Ovary (tissue), 9 donors: ENCODE measurements around the gene GAL3ST2. TPM values are rescaled to one million over a fixed set of nuclear protein-coding genes. Genes with fewer than 3 reads are reported as not detected.

Experiments
- DNase-seq, 5 donors: peaks; one replicate each; pipeline ENCODE4 v3.0.0-alpha.2; 2019 to 2020
- H3K27ac ChIP-seq, 2 donors: fragments of 200-600 bp; one replicate each; pipeline versions ENCODE4 v1.5.1 to v1.8.0; 2019 to 2022
- H3K27me3 ChIP-seq: fragments of 200-600 bp; one replicate; pipeline ENCODE4 v1.8.0; 2022
- H3K36me3 ChIP-seq: fragments of 200-600 bp; sonication (generic); one replicate; pipeline ENCODE4 v1.5.1; 2019
- H3K4me1 ChIP-seq: one replicate; pipeline ENCODE4 v1.8.1; 2013; ENCODE audit warnings: mild to moderate bottlenecking, moderate library complexity; ENCODE audit not compliant: insufficient read depth
- H3K4me3 ChIP-seq: fragments of 200-600 bp; sonication (generic); one replicate; pipeline ENCODE4 v1.5.1; 2017
- H3K9me3 ChIP-seq, 2 donors: fragments of 200-600 bp in 1 of 2; sonication (generic) in 1 of 2; one replicate each; pipeline versions ENCODE4 v1.5.1 to v1.8.1; 2013 to 2019; ENCODE audit warnings: mild to moderate bottlenecking in 1 of 2, moderate library complexity in 1 of 2
- EP300 ChIP-seq: sonication (generic); formaldehyde crosslinking; IDR thresholded peaks from one replicate; pipeline ENCODE4 v1.6.1; 2017; ENCODE audit warnings: antibody characterized with exemption
- POLR2A ChIP-seq: fragments of 450-650 bp; IDR thresholded peaks from one replicate; pipeline ENCODE4 v1.6.1; 2017; ENCODE audit warnings: antibody characterized with exemption, mild to moderate bottlenecking, moderate library complexity
- WGBS, 3 donors: extraction: QIAGEN DNeasy Blood & Tissue Kit in 1 of 3; methylation state at CpG; one replicate each; pipeline versions ENCODE4 v1.1.5 to v1.1.7; 2013 to 2017; 5-methylcytosine and 5-hydroxymethylcytosine counted together
- intact Hi-C, 4 donors: fragments of 100-400 bp; cut with DNase I; formaldehyde crosslinking; loops; one replicate each; pipeline versions ENCODE4 v1.11.0 to v1.15.1; 2022 to 2023
- polyA plus RNA-seq, 2 donors: library from polyadenylated mRNA; stranded (reverse); fragments of 200-250 nt in 1 of 2; fragments of 350-450 nt in 1 of 2; fragmentation: Illumina TruSeq in 1 of 2; extraction: RNeasy Lipid Tissue Mini Kit (QIAGEN cat#74804) in 1 of 2; gene quantifications; one replicate each; pipeline ENCODE4 v1.2.3, GENCODE V29; 2013 to 2014
- total RNA-seq, 7 donors: library from RNA; depleted of rRNA in 2 of 7; stranded (reverse); fragments of >200 nt in 2 of 7; fragmentation: NEBNext Ultra II Directional in 3 of 7; extraction: Animal tissue kit (Norgen Biotek cat#: 25700) in 3 of 7; gene quantifications; one replicate each; pipeline versions ENCODE4 v1.1.0 to v1.2.4, GENCODE V29; 2016 to 2023
- TF ChIP-seq, protein P1 (sequence below), 3 donors: fragments of 450-650 bp in 2 of 3; fragments of 200-600 bp in 1 of 3; IDR thresholded peaks; one replicate each; pipeline versions ENCODE4 v1.5.1 to v1.8.0; 2016 to 2022; ENCODE audit warnings: antibody characterized with exemption in 3 of 3, mild to moderate bottlenecking in 1 of 3
- donor health status: DM: no; HTN: no; CAD: no; lungs with moderate emphysema.
- donor health status: DM: no; HTN: no; CAD: no.
- donor health status: Bipolar disorder and iron deficiency.
- donor health status: DM: yes; HTN: yes; CAD: no.
- donor health status: DM: no; HTN: no; CAD: no.
- donor health status: DM: yes; HTN: yes; CAD: no.

Gene GAL3ST2
- total and polyA plus RNA-seq, 9 donors = 0.05 to 4.3 (median 0.57) TPM; not detected in 3

DNA sequence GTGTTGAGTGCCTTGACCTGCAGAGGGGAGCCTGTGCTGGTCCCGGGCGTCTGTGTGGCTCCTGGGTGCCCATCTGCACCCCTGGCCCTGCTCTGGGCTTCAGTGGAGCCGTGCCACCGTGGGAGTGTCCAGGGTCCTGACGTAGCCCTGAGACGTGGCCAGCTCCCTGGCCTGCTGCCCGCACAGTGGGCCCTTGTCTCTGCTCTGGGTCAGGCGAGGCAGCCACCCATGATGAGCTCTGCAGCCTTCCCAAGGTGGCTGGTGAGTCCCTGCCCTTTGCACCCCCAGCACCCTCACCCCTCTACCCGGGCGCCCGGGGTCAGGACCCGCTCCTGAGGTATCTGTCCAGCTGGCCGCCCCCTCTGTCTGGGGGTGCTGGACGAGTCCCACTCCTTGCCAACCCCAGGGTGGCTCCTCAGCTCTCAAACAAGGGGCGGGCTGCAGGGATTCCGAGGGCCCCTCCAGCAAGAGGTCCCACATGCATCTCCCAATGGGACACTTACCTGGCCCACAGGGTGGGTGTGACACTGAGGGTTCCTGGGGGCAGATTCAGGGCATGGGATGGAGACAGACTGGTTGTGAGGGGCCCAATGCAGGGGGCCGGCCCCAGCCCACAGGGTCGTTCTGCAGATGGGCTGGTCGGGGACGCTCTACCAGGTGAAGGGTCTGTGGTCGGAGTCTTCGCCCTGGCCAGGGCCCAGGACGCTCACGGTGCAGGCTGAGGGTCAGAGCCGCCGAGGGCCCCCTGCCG is 34.8 kb downstream of the GAL3ST2 start:
- Histone ChIP-seq H3K9me3 (no peaks in the 10 kb centered on the region), H3K4me1 (no peaks in the 10 kb centered on the region), H3K27ac (no peak overlapping the region), H3K4me3 (no peak overlapping the region), H3K27me3 (no peaks in the 10 kb centered on the region), H3K36me3 (no peaks in the 10 kb centered on the region)
- TF ChIP-seq, protein P1, sequence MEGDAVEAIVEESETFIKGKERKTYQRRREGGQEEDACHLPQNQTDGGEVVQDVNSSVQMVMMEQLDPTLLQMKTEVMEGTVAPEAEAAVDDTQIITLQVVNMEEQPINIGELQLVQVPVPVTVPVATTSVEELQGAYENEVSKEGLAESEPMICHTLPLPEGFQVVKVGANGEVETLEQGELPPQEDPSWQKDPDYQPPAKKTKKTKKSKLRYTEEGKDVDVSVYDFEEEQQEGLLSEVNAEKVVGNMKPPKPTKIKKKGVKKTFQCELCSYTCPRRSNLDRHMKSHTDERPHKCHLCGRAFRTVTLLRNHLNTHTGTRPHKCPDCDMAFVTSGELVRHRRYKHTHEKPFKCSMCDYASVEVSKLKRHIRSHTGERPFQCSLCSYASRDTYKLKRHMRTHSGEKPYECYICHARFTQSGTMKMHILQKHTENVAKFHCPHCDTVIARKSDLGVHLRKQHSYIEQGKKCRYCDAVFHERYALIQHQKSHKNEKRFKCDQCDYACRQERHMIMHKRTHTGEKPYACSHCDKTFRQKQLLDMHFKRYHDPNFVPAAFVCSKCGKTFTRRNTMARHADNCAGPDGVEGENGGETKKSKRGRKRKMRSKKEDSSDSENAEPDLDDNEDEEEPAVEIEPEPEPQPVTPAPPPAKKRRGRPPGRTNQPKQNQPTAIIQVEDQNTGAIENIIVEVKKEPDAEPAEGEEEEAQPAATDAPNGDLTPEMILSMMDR (IDR thresholded peaks at IDR 0.05) = no peak
- no peak for TF ChIP-seq EP300
- TF ChIP-seq POLR2A = no peak
- peak in 1 of 5 donors; percentile 48 for DNase-seq
- WGBS, 3 donors = 75 to 91% (median 82%) methylated on average over 14 to 27 of the region's 27 CpGs
- intact Hi-C loops = loop anchor here in 1 of 4 donors (5.0 kb wide), 1 partner anchor 849 kb away; no protein-coding TSS in a partner anchor

DNA sequence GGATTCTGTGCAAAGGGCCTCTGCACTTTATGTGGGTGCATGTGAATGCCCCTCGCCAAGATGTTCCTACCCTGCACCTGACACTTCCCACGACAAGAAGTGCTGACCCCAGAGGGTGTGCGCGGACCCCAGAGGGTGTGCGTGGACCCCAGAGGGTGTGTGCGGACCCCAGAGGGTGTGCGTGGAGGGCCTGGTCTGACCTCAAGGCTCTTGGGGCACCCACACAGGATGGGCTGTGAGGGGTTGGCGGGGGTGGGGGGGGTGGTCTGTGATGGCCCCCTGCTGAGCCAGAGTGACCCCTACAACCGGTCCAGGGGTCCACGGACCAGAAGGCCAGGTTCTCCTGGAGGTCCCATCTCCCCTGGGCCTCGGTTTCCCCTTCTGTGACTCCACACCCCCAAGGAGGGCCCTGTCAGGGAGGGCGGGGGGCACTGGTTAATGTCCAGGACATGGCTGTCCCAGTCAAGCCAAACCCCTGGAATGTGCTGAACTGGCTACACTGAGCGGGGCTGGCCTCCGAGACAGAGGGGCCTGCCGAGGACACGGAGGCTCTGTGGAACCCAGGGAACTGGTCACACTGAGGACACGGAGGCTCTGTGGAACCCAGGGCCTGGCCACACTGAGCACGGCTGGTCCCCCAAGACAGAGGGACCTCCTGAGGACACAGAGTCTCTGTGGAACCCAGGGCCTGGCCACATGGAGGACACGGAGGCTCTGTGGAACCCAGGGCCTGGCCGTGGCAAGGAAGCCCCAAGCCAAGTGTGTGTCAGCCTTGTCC is 35.5 kb downstream of the GAL3ST2 start:
- H3K4me1 ChIP-seq = no peaks in the 10 kb centered on the region
- peak in 1 of 5 donors; percentile 31 for DNase-seq
- H3K36me3 ChIP-seq = no peaks in the 10 kb centered on the region
- H3K27ac ChIP-seq = no peak overlapping the region
- no peaks in the 10 kb centered on the region for H3K9me3 ChIP-seq
- TF ChIP-seq EP300 (no peak), POLR2A (no peak)
- TF ChIP-seq, protein P1 (IDR thresholded peaks at IDR 0.05) = no peak
- H3K27me3 ChIP-seq = no peaks in the 10 kb centered on the region
- 82 to 89% (median 89%) methylated on average over 20 of the region's 20 CpGs for WGBS, 3 donors
- no peak overlapping the region for H3K4me3 ChIP-seq
- intact Hi-C loops = loop anchor here in 1 of 4 donors (5.0 kb wide), 1 partner anchor 850 kb away; no protein-coding TSS in a partner anchor

DNA sequence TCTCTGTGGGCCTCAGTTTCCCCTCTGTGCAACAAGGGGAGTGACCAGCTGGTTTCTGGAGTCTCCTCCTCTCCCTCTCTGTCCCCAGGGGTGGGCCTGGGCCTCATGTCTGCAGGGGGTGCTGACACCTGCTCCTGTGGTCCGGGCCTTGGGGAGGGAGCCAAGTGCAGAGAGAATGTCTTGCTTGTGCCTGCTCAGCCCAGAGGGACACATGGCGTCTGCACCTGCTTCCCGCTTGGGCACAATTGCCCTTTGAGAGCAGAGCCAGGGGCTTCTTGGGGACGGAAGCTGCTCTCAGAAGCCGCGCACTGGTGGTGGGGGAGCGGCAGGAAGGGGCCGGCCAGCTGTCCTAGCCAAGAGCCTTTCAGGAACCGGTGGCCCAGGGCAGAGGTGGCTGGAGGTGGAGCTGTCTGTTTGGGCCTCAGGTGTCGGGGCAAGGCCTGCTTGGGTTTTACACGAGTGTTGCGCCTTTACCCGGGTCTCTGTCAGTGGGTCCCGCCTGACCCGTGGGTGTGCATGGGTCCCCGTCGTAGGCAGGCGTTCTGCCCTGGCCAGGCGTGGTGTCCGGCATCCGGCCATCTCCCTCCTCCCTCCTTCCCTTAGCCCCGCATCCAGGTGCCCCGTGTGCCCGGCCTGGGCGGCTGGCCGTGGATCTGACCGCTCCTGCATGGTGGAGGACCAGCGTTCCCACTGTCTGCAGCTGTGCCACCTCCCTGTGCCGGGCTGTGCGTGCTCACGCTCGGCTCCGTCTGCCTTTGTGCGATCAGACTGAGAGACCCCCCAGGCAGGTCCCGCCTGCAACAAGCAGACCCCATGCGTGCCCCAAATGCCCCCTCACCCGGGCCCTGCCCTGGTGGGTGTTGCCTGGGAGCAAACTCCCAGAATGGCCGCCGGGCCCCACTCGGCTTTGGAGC is 36.4 kb downstream of the GAL3ST2 start:
- TF ChIP-seq POLR2A = no peak
- no peak for TF ChIP-seq EP300
- intact Hi-C loops = loop anchor here in 1 of 4 donors (5.0 kb wide), 1 partner anchor 851 kb away; no protein-coding TSS in a partner anchor
- Histone ChIP-seq H3K4me3 (no peak overlapping the region), H3K9me3 (no peaks in the 10 kb centered on the region), H3K36me3 (no peaks in the 10 kb centered on the region), H3K4me1 (no peaks in the 10 kb centered on the region), H3K27ac (no peak overlapping the region), H3K27me3 (no peaks in the 10 kb centered on the region)
- 80 to 86% (median 83%) methylated on average over 40 of the region's 40 CpGs for WGBS, 3 donors
- DNase-seq = peak in 2 of 5 donors; percentile 13 to 33

DNA sequence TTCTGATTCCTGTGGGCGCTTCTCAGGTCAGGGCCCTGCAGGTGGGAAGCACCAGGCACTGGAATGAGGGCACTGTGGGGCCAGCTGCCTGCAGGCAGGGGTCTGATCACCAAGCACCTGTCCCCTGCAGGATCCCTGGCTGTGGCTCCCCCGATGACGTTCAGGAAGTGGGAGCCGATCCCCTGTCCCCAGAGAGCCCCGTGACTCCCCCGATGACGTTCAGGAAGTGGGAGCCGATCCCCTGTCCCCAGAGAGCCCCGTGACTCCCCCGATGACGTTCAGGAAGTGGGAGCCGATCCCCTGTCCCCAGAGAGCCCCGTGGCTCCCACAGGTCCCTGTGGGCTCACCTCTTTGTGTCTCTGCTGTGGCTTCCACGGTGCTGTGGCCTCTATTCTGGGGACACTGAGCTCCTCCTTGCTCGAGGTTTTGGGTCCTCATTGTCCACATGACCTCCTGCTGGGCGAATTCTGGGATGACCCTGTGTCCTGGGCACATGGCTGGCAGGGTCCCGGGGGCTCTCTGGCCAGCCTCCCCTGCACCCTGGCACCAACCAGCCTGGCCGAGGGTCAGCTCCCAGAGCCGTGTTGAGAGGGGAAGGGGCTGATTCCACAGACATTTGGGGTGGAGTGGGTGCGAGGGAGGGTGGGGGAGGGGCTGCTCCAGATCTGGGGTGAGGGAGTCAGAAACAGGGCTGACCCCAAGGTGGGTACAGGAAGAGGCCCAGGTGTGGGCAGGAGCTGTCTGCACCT is 37.2 kb downstream of the GAL3ST2 start:
- TF ChIP-seq POLR2A (no peak), EP300 (no peak)
- TF ChIP-seq, protein P1 (IDR thresholded peaks at IDR 0.05) = no peak
- Histone ChIP-seq H3K4me1 (no peaks in the 10 kb centered on the region), H3K4me3 (no peak overlapping the region), H3K27me3 (no peaks in the 10 kb centered on the region), H3K27ac (no peak overlapping the region), H3K9me3 (no peaks in the 10 kb centered on the region), H3K36me3 (no peaks in the 10 kb centered on the region)
- no peak for DNase-seq
- 56 to 65% (median 56%) methylated on average over 16 to 20 of the region's 20 CpGs for WGBS, 3 donors
- intact Hi-C loops = loop anchor here in 1 of 4 donors (5.0 kb wide), 1 partner anchor 852 kb away; no protein-coding TSS in a partner anchor
